HepG2 (cell line): Measurements from ENCODE around the gene SULT4A1. TPM values are rescaled to one million over a fixed set of nuclear protein-coding genes. Genes with fewer than 3 reads are reported as not detected.

ENCODE experiments used
- ATAC-seq: fragments of 200-7000 bp; cut with Tn5 transposase; 3 replicates; pipeline ENCODE4 v1.9.1; 2020; ENCODE audit warnings: mild to moderate bottlenecking, moderate library complexity
- BruUV-seq: library from RNA; stranded (reverse); fragments of 400-500 nt; replicated peaks from 2 replicates; lab custom pipeline; 2021; lab: Mats Ljungman, UMichigan
- CTCF ChIA-PET: fragments of 300-600 bp; formaldehyde crosslinking; extraction: SDS; loops from one replicate; lab custom pipeline; 2021; ENCODE audit warnings: low total read pairs, inconsistent platforms, low intra/inter-chr PET ratio; lab: Yijun Ruan, JAX
- POLR2A ChIA-PET: fragments of 350-600 bp; sonication (Branson Sonifier 250); formaldehyde crosslinking; loops from one replicate; lab custom pipeline; 2020; ENCODE audit warnings: antibody characterized with exemption, inconsistent platforms; lab: Yijun Ruan, JAX
- DNase-seq: peaks from one replicate; pipeline ENCODE4 v3.0.0-alpha.2; 2015; ENCODE audit warnings: low spot score
- FAIRE-seq: peaks from 3 replicates; lab custom pipeline; 2011; peaks lifted over from hg19 to GRCh38; lab: Jason Lieb, UNC
- H2AFZ ChIP-seq: one replicate; pipeline ENCODE4 v1.6.1; 2011; ENCODE audit warnings: low read length, inconsistent platforms
- H3K27ac ChIP-seq: fragments of 300-600 bp; 3 replicates; pipeline ENCODE4 v1.8.0; 2011; ENCODE audit warnings: mixed run types, mild to moderate bottlenecking, mixed read lengths, low read length, inconsistent platforms; ENCODE audit not compliant: insufficient read depth; ENCODE audit errors: extremely low read length
- H3K27me3 ChIP-seq, 2 experiments: fragments of 200-600 bp in 1 of 2; 2 replicates in 1 of 2; 3 replicates in 1 of 2; pipeline versions ENCODE4 v1.6.0 to v1.8.0; 2011; ENCODE audit warnings: low read length in 2 of 2, mild to moderate bottlenecking in 2 of 2, moderate library complexity in 2 of 2, inconsistent platforms in 1 of 2; ENCODE audit not compliant: insufficient read depth in 2 of 2, control insufficient read depth in 1 of 2
- H3K36me3 ChIP-seq, 2 experiments: fragments of 200-600 bp in 1 of 2; replicated peaks in 1 of 2; 2 replicates in 1 of 2; 3 replicates in 1 of 2; pipeline versions ENCODE4 v1.5.1 to v1.8.0; 2011; ENCODE audit warnings: low read length in 2 of 2, inconsistent platforms in 1 of 2; ENCODE audit not compliant: insufficient read depth in 2 of 2, control insufficient read depth in 1 of 2
- H3K4me1 ChIP-seq: 2 replicates; pipeline ENCODE4 v1.5.1; 2012; ENCODE audit warnings: low read length, inconsistent platforms; ENCODE audit not compliant: insufficient read depth
- H3K4me2 ChIP-seq: 2 replicates; pipeline ENCODE4 v1.6.0; 2011; ENCODE audit warnings: low read depth, low read length, inconsistent platforms
- H3K4me3 ChIP-seq, 3 experiments: fragments of 200-600 bp in 1 of 3; sonication (generic), shearing (Covaris generic) in 1 of 3; replicated peaks in 1 of 3; 2 replicates each; pipeline ENCODE4 v1.5.1; 2011 to 2016; ENCODE audit warnings: low read length in 3 of 3, inconsistent platforms in 2 of 3, low read depth in 2 of 3, mild to moderate bottlenecking in 2 of 3, control low read depth in 1 of 3, mixed read lengths in 1 of 3; ENCODE audit not compliant: insufficient read depth in 1 of 3
- H3K79me2 ChIP-seq: one replicate; pipeline ENCODE4 v1.6.1; 2011; ENCODE audit warnings: low read length, inconsistent platforms; ENCODE audit not compliant: insufficient read depth
- H3K9ac ChIP-seq: 2 replicates; pipeline ENCODE4 v1.6.0; 2011; ENCODE audit warnings: mild to moderate bottlenecking, low read depth, low read length, inconsistent platforms; ENCODE audit not compliant: insufficient read depth
- H3K9me3 ChIP-seq: 2 replicates; pipeline ENCODE4 v1.5.1; 2012; ENCODE audit warnings: mild to moderate bottlenecking, low read length
- H4K20me1 ChIP-seq: 2 replicates; pipeline ENCODE4 v1.6.0; 2011; ENCODE audit warnings: inconsistent platforms, mild to moderate bottlenecking, low read length, moderate library complexity; ENCODE audit not compliant: insufficient read depth
- BORCS8-MEF2B ChIP-seq: sonication (generic); formaldehyde crosslinking; IDR thresholded peaks from 2 replicates; pipeline ENCODE4 v1.8.0; 2022; ENCODE audit warnings: mild to moderate bottlenecking, missing genetic modification reagents
- HNRNPL ChIP-seq: fragments of 200-400 bp; formaldehyde crosslinking; IDR thresholded peaks from 2 replicates; pipeline ENCODE4 v1.6.1; 2017; ENCODE audit warnings: mild to moderate bottlenecking, low read depth, low read length
- KDM4B ChIP-seq: sonication (generic); formaldehyde crosslinking; IDR thresholded peaks from 2 replicates; pipeline ENCODE4 v1.4.0; 2020; ENCODE audit warnings: missing genetic modification reagents
- LRRFIP1 ChIP-seq: sonication (generic); formaldehyde crosslinking; conservative IDR thresholded peaks from 2 replicates; pipeline ENCODE4 v1.4.0; 2020; ENCODE audit warnings: missing genetic modification reagents
- SRF ChIP-seq: IDR thresholded peaks from 2 replicates; pipeline ENCODE4 v1.6.1; 2011; ENCODE audit warnings: mild to moderate bottlenecking, low read depth, low read length, moderate library complexity
- TIGD3 ChIP-seq: sonication (generic); formaldehyde crosslinking; IDR thresholded peaks from 2 replicates; pipeline ENCODE4 v1.5.1; 2020; ENCODE audit warnings: mild to moderate bottlenecking, missing genetic modification reagents, borderline replicate concordance
- U2AF1 ChIP-seq: fragments of 200-400 bp; formaldehyde crosslinking; optimal IDR thresholded peaks from 2 replicates; pipeline ENCODE3; 2017; ENCODE audit warnings: mild to moderate bottlenecking, low read depth, low read length
- ZNF337 ChIP-seq: sonication (generic); formaldehyde crosslinking; IDR thresholded peaks from 2 replicates; pipeline ENCODE4 v1.5.1; 2020; ENCODE audit warnings: missing genetic modification reagents, low read depth, mild to moderate bottlenecking, borderline replicate concordance
- ZNF446 ChIP-seq: sonication (generic); formaldehyde crosslinking; IDR thresholded peaks from 2 replicates; pipeline ENCODE4 v1.5.0; 2020; ENCODE audit warnings: mild to moderate bottlenecking, missing genetic modification reagents
- ZNF512B ChIP-seq: sonication (generic); formaldehyde crosslinking; IDR thresholded peaks from 2 replicates; pipeline ENCODE4 v1.5.1; 2020; ENCODE audit warnings: missing genetic modification reagents, mild to moderate bottlenecking, borderline replicate concordance
- WGBS: methylation state at CpG from one replicate; pipeline ENCODE4 v1.1.6; 2017; ENCODE audit warnings: low lambda C conversion rate; 5-methylcytosine and 5-hydroxymethylcytosine counted together
- in situ Hi-C: cut with HindIII; loops from 2 replicates; pipeline ENCODE4 v1.10.0; 2017; ENCODE audit warnings: low pct_unique_long_range_greater_than_20kb; ENCODE audit not compliant: extremely low pct_ligation_motif_present
- intact Hi-C: fragments of 100-400 bp; cut with micrococcal nuclease; formaldehyde crosslinking; loops from one replicate; pipeline ENCODE4 v1.10.0; 2022; ENCODE audit not compliant: unreplicated experiment
- polyA plus RNA-seq, 8 experiments: library from polyadenylated mRNA; depleted of rRNA in 3 of 8; stranded (reverse) in 7 of 8; unstranded in 1 of 8; fragments of >200 nt; fragmentation: Illumina TruSeq in 4 of 8; extraction: Trizol in 4 of 8; gene quantifications; 2 replicates each; pipeline versions ENCODE4 v1.2.1 to v1.2.3, GENCODE V29; 2011 to 2016; ENCODE audit warnings: low read depth in 4 of 8, missing spikeins in 1 of 8, mixed read lengths in 1 of 8; ENCODE audit not compliant: insufficient read depth in 1 of 8
- total RNA-seq, 5 experiments: library from RNA; depleted of rRNA; stranded (reverse); fragments of >200 nt; fragmentation: Illumina TruSeq; extraction: Trizol; gene quantifications; 2 replicates each; pipeline ENCODE4 v1.2.3, GENCODE V29; 2016; ENCODE audit warnings: low read depth in 1 of 5

SULT4A1 gene
- total and polyA plus RNA-seq, 2 of the 13 experiments (the other 11 are each of a cell fraction or from before 2014, with no cell fraction given) = not detected

GRCh38 chr22:43840431-43840830, 21.9 kb downstream of the SULT4A1 start:
- CTCF ChIA-PET = no interaction called here
- Histone ChIP-seq H3K79me2 (no peaks in the 10 kb centered on the region), H3K4me2 (no peak overlapping the region), H3K27ac (no peak overlapping the region), H3K4me3 (no peak overlapping the region), H4K20me1 (no peaks in the 10 kb centered on the region), H2AFZ (no peak overlapping the region), H3K36me3 (no peaks in the 10 kb centered on the region), H3K9ac (no peak overlapping the region), H3K9me3 (no peaks in the 10 kb centered on the region), H3K27me3 (peaks cover 9 to 42% of the 10 kb centered on the region in 2 experiments; a peak in 4 of 5 replicates), H3K4me1 (no peaks in the 10 kb centered on the region)
- DNase-seq (no peak), ATAC-seq (no peak), FAIRE-seq (no peak)
- intact Hi-C loops (no loop called here), in situ Hi-C loops (no loop called here)
- no TSS peak for BruUV-seq
- POLR2A ChIA-PET = no interaction called here
- WGBS = 35% methylated on average over 8 of the region's 13 CpGs
- TF ChIP-seq HNRNPL = no peak
- TF ChIP-seq KDM4B (CRISPR knock-in tag) = no peak
- TF ChIP-seq ZNF337 = no peak
- no peak for TF ChIP-seq SRF
- no peak for TF ChIP-seq LRRFIP1 (CRISPR knock-in tag)
- TF ChIP-seq TIGD3 = no peak
- no peak for TF ChIP-seq BORCS8-MEF2B (CRISPR knock-in tag)
- no peak for TF ChIP-seq ZNF446
- no peak for TF ChIP-seq ZNF512B (CRISPR knock-in tag)
- TF ChIP-seq U2AF1 = no peak
